SIG-M5 (cell line): ENCODE results near the gene OR6J1.
"Not testable (repeated sequence)": the region's sequence is repeated elsewhere in the genome, so short reads cannot be mapped to it uniquely, and the experiment has no call there.

Experiments used
- DNase-seq: peaks from one replicate; lab custom pipeline; 2025; lab: John Stamatoyannopoulos, UW

The OR6J1 gene

GRCh38 chr14:22606380-22606779 lies 37.8 kb downstream of the OR6J1 start:
- no peak for DNase-seq

DNA sequence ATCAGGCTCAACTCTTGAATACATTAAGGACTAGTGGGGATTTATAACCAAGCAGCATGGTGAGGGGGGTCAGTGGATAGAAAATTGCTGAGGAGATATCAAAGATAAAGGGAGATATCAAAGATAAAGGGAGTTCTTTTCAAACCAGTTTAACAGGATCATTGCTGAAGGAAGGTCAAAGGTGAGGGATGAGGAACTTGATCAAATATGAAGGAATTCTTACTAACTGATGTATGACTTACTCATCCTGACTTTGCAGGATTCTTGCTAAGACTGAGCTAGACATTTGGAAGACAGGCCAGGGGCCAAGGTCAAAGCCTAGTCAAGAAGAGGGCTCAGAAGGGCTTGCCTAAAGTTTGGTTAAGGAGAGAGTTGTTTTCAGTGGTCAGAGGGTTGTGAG lies 41.3 kb downstream of the OR6J1 start:
- no peak for DNase-seq

DNA sequence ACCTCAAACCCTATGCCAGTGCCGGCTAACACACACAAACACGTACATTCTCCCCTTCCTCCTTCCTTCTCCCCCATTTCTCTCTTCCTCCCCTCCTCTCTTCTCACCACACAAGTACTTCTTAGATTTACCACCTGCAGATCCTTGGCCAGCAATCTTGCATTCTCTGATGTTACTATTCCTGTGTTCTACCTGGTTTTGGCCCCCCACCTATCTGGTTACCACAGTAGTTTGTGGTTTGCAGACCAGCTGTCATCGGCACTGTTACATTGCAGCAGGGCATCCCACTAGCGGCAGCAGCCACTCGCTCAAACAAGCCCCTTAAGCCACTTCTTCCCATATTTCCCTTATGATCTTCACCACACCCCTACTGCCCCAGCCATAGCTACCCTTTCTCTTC lies 42.2 kb downstream of the OR6J1 start:
- DNase-seq: no peak

DNA sequence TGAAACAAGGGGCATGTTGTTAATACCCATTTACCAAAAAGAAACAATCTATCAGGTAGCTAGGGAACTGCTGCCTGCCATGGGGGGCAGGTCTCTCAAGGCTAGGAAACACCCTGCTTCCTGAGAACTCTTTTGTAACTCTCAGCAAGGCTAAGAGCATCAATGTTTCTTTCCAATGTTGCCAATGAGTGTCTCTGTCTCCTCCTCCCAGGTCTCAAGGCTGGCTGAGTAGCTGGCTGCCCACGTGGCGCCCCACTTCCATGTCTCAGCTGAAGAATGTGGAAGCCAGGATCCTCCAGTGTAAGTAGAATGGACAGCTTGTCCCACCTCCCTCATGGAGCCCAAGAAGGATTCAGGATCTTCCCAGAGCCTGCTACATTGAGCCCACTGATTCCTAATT lies 42.7 kb downstream of the OR6J1 start:
- no peak for DNase-seq

GRCh38 chr14:22600027-22600426 lies 44.1 kb downstream of the OR6J1 start:
- DNase-seq: no peak

- no peak for DNase-seq
Measured at GRCh38 chr14:22599349-22599748, 44.8 kb downstream of the OR6J1 start.

- DNase-seq: no peak
Measured at GRCh38 chr14:22598896-22599244, 45.3 kb downstream of the OR6J1 start.

DNA sequence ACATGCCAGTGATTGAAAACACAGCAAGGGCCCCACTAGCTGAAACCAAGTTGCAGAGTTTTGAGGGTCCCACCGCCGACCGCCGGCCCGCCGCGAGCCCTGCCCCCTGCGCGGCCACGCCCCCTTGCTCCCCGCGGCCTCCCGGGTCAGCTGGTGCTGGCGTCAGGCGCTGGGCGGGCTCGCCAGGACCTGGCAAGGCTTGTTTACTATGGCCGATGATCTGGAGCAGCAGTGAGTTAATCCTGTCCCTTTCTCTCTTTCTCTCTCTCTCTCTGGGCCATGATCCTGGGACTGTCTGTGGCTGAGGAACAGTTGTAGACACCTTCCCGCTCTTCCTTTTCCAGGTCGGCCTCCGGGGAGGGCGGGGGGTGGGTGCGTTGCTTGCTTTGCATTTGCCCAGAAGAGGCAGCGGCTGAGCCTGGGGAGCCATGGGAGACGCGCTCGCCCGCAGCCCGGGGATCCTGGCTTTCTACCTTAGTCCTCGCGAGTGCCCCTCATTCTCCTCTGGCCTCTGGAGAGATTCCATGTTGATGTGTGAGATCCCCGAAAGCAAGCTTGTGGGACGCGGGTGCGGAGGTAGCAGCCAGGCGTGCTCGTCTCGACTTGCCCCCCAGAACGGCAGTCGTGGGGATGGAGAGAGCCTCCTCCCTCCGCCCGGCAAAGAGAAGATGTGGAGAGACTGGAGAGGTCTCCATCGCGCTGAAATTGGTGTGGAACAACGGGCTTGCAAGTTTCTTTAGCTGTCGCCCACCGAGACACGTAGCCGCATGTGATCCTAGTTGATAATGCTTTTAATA lies 45.9 kb downstream of the OR6J1 start, which contains the start of gene ABHD4:
Gene ABHD4 (plus strand): TSS at position 202 of the 797 bp plus-strand sequence. CDS start 7 bp downstream, at position 209.
- no peak for DNase-seq

GRCh38 chr14:22597771-22598098 lies 46.4 kb downstream of the OR6J1 start:
- no peak for DNase-seq

DNA sequence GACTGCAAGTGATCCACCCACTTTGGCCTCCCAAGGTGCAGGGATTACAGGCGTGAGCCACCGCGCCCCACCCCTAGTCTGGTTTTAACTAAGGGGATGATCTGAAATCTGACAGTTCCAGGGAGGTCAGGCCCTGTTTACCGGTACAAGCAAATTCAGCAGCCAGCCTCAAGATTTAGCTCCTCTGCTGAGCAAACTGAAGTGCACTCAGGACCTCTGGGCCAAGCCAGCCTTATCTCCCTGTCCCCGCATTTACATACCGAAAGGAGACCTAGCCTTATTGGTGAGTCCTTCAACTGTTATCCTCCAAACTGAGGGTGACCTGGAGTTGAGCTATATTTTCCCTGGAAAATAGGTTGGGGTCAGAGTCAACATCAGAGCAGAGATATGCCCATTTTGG lies 46.9 kb downstream of the OR6J1 start:
- DNase-seq: no peak

GRCh38 chr14:22596354-22596879 lies 47.7 kb downstream of the OR6J1 start:
- no peak for DNase-seq

GRCh38 chr14:22594156-22594716 lies 49.9 kb downstream of the OR6J1 start:
- no peak for DNase-seq

DNA sequence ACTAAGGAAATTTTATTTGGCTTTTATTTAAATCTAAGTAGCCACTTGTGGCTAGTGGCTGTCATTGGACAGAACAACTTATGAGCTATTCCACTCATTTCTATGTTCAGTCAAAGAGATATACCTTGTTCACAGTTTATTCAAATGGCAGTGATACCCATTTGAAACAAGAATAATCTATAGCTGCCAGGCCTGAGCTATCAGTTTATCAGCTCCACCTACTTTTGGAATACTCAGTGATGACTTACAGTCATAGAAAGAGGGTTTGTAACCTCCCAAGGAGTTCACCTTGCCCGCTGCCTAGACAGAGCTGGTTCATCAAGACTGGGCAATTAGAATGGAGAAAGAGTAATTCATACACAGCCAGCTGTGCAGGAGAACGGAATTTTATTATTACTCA lies 50.6 kb downstream of the OR6J1 start:
- no peak for DNase-seq

GRCh38 chr14:22593189-22593588 lies 51.0 kb downstream of the OR6J1 start:
- no peak for DNase-seq

DNA sequence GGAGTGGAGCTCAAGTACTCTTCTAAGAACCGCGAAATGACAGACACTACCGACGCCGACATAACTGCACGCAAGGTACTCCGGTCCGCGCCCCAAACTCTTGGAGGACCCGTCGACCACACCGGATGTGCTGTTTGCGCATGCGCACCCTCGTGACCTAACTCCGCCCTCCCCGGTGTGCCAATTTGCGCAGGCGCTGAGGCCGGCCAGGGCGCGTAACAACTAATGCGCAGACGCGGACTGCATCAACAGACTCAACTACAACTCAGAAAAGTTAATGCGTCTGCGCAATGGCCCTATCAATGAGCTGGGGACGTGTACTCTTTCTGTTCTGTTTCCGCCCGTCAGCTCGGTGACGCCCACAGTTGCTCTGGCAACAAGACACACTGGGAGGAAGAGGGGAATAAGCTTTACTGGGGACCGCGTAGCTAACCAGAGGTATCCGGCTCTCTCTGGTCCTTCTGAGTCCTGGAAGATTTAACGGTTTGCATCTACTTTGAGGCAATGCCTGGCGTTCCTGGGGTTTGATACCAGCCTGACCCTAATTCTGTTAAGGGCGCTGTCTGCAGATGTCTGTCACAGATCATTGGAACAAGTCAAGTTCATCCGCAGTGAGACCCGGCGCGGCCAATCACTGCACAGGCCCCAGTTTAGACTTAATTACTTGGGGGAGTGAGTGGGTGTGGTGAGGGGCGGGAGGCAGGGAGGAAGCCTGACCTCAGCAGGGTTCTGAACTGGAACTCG lies 54.9 kb downstream of the OR6J1 start, which contains the start of gene DAD1:
Gene DAD1 (minus strand): TSS at position 129 of the 744 bp plus-strand sequence. CDS start 67 bp downstream, at position 62.
- peak; percentile 95 for DNase-seq

GRCh38 chr14:22588526-22589095 lies 55.5 kb downstream of the OR6J1 start:
- no peak for DNase-seq

DNA sequence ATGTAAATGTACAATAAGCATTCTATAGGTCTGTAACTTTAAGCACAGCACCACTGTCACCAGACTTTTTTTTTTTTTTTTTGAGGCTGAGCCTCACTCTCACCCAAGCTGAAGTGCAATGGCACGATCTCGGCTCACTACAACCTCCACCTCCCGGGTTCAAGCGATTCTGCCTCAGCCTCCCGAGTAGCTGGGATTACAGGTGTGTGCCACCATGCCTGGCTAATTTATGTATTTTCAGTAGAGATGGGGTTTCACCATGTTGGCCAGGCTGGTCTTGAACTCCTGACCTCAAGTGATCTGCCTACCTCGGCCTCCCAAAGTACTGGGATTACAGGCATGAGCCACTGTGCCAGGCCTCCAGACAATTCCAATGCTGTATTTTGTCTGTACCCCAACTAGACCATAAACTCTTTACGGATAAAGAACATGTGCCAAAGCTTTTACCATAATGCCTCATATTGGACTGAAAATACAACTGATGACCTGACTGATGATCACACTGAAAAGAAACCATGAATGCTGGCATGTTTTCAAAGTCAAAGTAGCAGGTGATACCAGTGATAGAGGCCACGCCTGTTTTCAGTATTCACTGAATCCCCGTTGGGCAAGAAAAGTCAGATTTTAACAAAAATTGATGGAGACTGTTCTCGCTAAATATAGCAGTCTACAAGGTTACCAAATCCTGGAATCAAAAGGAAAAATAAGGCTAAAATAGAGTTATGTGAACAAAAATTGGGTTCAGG lies 56.3 kb downstream of the OR6J1 start:
- DNase-seq: not testable (repeated sequence)

DNA sequence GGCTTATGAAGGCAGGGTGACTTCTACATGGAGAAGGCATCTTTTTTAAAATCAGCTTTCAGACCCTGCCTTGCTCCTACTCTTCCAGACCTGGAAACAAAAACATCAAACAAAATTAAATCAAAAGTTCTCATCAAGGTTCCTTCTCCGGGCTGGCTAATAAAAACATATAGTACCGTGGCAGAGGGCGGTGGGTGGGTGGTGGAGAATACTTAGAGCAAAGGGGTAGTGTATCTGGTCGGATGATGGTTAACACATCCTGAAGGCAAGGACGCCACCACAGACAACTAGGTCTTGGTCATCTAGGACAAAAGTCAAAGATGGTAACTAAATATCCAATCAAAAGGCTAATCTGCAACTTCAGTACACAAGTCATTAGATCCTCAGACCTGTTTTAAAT lies 56.9 kb downstream of the OR6J1 start:
- no peak for DNase-seq

DNA sequence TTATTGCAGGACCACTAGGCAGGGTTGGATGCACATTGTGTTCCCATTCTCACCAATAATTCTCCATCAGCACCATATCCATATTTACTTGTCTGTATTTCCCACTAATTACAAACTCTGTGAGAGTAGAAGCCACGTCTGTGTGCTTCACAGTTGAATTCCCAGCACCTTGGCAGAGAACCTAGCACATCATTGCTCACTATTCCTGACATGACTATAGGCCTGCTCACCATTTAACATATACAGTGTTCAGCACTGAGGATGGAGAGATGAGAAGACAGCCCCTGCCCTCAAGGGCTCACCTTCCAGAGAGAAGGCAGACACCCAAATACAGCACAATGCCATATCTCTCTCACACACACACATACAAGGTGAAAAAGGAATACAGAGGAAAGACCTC lies 60.2 kb downstream of the OR6J1 start:
- no peak for DNase-seq
